Activated naive CD4-positive, alpha-beta T cell treated with anti-CD3 and anti-CD28 coated beads, Interleukin-2, amount 50 U/mL, for 24 hours (primary cell): Measurements from ENCODE around the gene GLE1.

Source experiments
- H3K27ac Mint-ChIP-seq: one replicate; pipeline ENCODE4 v1.8.0; 2021; ENCODE audit warnings: mild to moderate bottlenecking, mixed read lengths
- H3K27me3 Mint-ChIP-seq: one replicate; pipeline ENCODE4 v1.8.0; 2021; ENCODE audit warnings: mixed read lengths
- H3K36me3 Mint-ChIP-seq: one replicate; pipeline ENCODE4 v1.8.0; 2021; ENCODE audit warnings: mixed read lengths
- H3K4me1 Mint-ChIP-seq: one replicate; pipeline ENCODE4 v1.8.0; 2021; ENCODE audit warnings: mixed read lengths
- H3K4me3 Mint-ChIP-seq: one replicate; pipeline ENCODE4 v1.8.0; 2021; ENCODE audit warnings: mild to moderate bottlenecking, mixed read lengths
- H3K9me3 Mint-ChIP-seq: one replicate; pipeline ENCODE4 v1.8.0; 2021; ENCODE audit warnings: mixed read lengths

The GLE1 gene, protein sequence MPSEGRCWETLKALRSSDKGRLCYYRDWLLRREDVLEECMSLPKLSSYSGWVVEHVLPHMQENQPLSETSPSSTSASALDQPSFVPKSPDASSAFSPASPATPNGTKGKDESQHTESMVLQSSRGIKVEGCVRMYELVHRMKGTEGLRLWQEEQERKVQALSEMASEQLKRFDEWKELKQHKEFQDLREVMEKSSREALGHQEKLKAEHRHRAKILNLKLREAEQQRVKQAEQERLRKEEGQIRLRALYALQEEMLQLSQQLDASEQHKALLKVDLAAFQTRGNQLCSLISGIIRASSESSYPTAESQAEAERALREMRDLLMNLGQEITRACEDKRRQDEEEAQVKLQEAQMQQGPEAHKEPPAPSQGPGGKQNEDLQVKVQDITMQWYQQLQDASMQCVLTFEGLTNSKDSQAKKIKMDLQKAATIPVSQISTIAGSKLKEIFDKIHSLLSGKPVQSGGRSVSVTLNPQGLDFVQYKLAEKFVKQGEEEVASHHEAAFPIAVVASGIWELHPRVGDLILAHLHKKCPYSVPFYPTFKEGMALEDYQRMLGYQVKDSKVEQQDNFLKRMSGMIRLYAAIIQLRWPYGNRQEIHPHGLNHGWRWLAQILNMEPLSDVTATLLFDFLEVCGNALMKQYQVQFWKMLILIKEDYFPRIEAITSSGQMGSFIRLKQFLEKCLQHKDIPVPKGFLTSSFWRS

DNA sequence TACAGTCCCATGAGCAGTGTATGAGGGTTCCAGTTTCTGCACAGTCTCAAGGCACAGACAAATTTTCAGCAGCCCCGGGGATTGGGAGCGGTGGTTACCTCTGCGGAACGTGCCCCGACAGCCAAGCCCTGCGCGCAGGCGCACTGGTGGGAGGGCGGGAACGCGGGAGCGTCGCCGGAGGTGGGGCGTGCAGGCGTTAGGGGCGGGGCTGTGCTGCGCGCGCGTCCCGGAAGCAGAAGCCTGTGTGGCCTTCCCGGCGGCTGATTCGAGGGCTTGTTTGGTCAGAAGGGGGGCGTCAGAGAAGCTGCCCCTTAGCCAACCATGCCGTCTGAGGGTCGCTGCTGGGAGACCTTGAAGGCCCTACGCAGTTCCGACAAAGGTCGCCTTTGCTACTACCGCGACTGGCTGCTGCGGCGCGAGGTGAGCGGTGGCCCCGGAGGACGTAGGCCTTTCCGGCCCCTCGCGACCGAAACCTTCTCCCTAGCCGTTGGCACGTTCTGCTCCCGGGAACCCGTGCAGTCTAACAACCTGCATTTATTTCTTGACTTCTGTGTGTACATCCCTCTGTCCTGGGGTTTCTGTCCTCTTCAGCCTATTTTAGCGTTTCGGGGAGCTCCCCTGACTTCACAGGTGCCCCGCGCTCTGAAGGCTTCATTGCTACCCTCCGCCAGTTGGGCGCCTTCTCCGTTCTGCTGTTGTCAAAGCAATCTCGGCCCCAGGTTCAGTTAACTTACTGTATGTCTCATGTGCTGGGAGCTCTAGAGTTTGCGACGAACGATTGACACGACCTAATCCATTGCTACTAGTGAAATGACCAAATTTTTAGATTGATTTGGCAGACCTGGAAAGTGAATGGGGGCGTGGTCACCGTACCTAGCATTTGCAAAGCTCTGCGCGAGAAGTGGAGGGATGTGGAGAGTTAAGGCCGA lies at the start of gene GLE1:
Gene GLE1, plus strand, starts transcription at position 235 of the 929 bp plus-strand sequence. Its CDS starts 87 bp downstream, at position 322.
- Mint-ChIP-seq H3K36me3 (peaks cover 8% of the 10 kb centered on the region), H3K9me3 (no peaks in the 10 kb centered on the region), H3K4me1 (peaks cover 33% of the 10 kb centered on the region), H3K4me3 (peak within 1 kb of the TSS; percentile 97), H3K27me3 (no peaks in the 10 kb centered on the region), H3K27ac (peak within 1 kb of the TSS; percentile 98)

DNA sequence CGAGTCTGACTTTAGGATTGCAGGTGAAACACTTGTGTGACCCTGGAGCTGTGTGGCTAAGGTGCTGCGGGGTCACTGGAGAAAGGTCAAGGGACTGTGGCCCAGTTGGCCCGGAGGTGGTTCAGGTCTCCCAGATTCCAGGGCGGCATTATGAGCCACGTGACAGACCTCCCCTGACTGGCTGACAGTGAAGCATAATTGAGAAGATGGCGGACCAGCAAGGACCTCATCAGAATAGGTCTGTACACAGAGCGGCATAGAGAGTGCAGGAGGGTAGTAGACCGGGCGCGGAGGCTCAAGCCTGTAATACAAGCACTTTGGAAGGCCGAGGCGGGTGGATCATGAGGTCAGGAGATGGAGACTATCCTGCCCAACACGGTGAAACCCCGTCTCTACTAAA lies 49.5 kb upstream of the GLE1 start:
- Mint-ChIP-seq H3K27ac (peak overlapping the region; percentile 15), H3K36me3 (no peaks in the 10 kb centered on the region), H3K4me1 (peaks cover 12% of the 10 kb centered on the region), H3K4me3 (peak overlapping the region; percentile 49), H3K9me3 (no peaks in the 10 kb centered on the region), H3K27me3 (no peaks in the 10 kb centered on the region)

DNA sequence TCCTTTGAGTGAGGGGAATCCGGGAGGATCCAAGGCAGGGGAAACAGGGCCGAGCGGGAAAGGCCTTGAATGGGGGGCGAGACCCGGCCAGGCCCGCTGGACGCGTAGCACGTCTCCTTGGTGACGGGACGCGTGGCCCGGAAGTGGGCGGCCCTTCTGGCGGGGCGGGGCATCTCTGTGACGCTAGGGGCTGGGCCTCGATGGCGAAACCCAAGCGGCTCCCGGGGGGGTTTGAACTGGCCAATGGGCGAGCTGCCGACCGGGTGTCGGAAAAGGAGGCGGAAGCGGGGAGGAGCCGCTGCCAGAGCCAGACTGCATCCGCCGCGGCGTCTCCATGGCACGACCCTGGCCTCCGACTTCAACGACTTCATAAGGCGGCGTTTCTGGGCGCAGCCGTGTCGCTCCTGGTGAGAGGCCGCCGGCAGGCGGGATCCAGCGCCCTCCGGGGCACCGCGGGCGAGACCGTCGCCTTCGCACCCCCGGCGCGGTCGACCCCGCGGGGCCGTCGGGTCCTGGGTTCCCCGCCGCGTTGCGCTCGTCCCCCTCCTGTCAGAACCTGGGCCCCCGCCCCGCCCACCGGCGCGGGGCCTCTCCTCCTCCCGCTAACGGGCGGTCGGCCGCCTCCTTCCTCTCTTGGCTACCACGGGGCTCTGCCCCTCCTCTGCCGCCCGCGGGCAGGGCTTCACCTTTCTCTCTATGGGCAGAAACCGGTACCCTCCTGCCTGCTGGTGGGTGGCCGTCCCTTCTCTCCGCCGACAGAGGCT lies 48.5 kb upstream of the GLE1 start, which contains the start of gene ODF2:
Gene ODF2, plus strand, starts transcription at position 158 of the 764 bp plus-strand sequence. Its CDS starts 86 bp downstream, at position 244.
- Mint-ChIP-seq H3K36me3 (no peaks in the 10 kb centered on the region), H3K27ac (peak within 1 kb of the TSS; percentile 85), H3K4me3 (peak within 1 kb of the TSS; percentile 93), H3K27me3 (no peaks in the 10 kb centered on the region), H3K4me1 (peaks cover 12% of the 10 kb centered on the region), H3K9me3 (no peaks in the 10 kb centered on the region)

DNA sequence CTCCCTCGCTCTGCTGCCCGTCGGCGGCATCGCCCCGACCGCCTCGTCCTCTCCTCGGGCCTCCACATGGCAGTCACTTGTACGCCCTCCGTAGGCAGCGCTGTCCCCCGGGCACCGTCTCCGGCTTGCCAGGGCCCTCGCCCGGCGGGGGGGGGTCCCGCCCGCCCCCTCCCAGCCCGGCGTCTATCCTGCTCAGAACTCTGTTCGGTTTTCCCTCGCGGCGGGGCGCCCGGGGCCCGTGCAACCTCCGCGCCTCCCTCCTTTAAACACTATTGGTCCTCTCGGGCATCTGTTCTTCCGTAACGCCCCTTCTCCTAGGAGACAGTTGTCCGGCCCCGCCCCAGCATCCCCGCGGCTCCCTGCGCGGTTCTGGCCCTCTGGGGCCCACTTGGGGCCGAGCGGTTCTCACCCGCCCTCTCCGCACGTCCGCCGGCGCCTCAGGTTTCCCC lies 47.9 kb upstream of the GLE1 start:
- peaks cover 3% of the 10 kb centered on the region for H3K36me3 Mint-ChIP-seq
- peak overlapping the region; percentile 85 for H3K27ac Mint-ChIP-seq
- H3K4me3 Mint-ChIP-seq: peak overlapping the region; percentile 93
- H3K4me1 Mint-ChIP-seq: peaks cover 12% of the 10 kb centered on the region
- H3K9me3 Mint-ChIP-seq: no peaks in the 10 kb centered on the region
- no peaks in the 10 kb centered on the region for H3K27me3 Mint-ChIP-seq

DNA sequence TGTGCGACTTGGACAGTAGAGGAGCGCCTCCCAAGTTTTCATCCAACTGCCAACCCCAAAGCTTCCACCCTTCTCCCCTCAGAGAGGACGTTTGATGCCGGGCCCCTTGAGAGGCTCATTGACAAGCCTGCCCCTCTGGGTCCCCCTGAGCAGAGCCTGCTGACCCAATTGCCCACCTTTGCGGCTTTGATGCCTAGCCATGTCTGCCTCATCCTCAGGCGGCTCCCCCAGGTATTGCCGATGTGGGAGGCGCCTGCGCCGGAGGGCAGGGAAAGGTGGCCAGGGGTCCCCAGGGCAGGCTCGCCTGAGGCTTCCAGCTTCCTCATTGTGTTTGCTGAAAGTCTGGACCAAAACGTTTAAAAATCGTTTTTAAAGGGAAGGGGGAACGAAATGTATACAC lies 47.3 kb upstream of the GLE1 start:
- no peaks in the 10 kb centered on the region for H3K27me3 Mint-ChIP-seq
- peaks cover 3% of the 10 kb centered on the region for H3K36me3 Mint-ChIP-seq
- peak overlapping the region; percentile 93 for H3K4me3 Mint-ChIP-seq
- H3K27ac Mint-ChIP-seq: no peak overlapping the region
- H3K9me3 Mint-ChIP-seq: no peaks in the 10 kb centered on the region
- H3K4me1 Mint-ChIP-seq: peaks cover 12% of the 10 kb centered on the region

DNA sequence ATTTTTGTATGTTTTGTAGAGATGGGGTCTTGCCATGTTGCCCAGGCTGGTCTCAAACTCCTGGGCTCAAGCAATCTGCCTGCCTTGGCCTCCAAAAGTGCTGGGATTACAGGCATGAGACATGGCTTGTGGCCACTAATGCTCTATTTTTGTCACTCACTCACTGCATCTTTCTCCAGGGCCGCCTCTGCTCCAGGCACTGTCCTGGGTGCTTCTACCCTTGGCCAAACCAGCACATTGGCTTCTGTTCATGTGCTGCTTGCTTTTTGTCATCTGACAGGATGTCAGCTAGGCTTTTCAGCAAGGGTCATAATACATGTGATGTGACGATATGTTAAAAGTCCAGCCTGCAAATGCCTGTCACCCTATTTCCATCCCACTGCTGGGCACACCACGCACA lies 45.5 kb upstream of the GLE1 start:
- Mint-ChIP-seq H3K9me3 (no peaks in the 10 kb centered on the region), H3K27me3 (no peaks in the 10 kb centered on the region), H3K4me3 (no peak overlapping the region), H3K4me1 (peaks cover 12% of the 10 kb centered on the region), H3K36me3 (peaks cover 3% of the 10 kb centered on the region), H3K27ac (no peak overlapping the region)

DNA sequence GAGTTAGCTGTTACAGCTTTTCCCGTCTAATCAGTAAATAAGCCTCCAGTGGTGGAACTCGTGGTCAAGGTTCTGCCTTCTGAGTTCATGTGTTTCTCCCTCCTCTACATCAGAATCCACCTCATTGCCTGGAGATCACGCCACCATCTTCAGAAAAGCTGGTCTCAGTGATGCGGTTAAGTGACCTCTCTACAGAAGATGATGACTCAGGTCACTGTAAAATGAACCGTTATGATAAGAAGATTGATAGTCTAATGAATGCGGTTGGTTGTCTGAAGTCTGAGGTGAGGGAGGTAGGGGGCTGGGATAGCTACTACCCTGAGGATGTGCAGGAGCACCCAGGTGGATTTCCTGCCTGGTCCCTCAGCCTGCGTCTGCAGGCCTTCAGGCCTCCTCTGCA lies 35.4 kb upstream of the GLE1 start:
- Mint-ChIP-seq H3K36me3 (peaks cover 6% of the 10 kb centered on the region), H3K27ac (no peak overlapping the region), H3K4me3 (no peak overlapping the region), H3K27me3 (no peaks in the 10 kb centered on the region), H3K4me1 (peaks cover 7% of the 10 kb centered on the region), H3K9me3 (no peaks in the 10 kb centered on the region)

DNA sequence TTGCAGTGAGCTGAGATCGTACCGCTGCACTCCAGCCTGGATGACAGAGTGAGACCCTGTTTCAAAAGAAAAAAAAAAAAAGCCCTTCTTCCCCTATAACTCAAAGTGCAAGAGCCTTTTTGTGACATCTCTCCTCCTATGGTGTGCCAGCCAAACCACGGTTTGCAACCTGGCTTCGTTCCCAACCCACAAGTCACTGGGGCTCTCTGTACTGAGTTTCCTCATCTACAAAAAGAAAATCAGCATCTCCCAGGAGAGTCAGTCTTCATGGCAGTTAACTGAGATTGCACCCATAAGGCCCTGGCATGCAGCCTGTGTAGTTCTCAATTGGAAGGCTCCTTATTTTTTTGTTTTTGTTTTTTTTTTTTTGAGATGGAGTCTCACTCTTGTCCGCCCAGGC lies 34.0 kb upstream of the GLE1 start:
- H3K4me3 Mint-ChIP-seq: no peak overlapping the region
- peaks cover 9% of the 10 kb centered on the region for H3K36me3 Mint-ChIP-seq
- H3K27ac Mint-ChIP-seq: no peak overlapping the region
- peaks cover 7% of the 10 kb centered on the region for H3K4me1 Mint-ChIP-seq
- no peaks in the 10 kb centered on the region for H3K27me3 Mint-ChIP-seq
- H3K9me3 Mint-ChIP-seq: no peaks in the 10 kb centered on the region

DNA sequence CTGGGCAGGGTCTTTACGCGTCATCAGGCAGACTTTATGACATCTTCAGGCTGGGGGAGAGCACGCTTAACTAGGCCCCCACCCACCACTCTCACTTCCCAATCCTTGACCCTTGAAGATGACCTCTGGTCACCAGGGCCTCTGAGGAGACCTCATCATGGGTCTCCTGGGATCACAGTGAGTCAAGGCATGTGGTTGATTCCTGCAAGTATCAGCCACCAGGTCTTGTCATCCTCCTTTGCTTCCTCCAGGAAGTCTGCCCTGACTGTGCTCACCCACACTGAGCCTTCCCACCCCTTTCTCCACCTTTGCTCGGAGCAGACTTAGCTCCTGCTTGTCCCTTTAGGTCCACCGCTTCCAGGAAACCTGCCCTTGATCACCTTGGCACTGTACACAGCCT lies 31.4 kb upstream of the GLE1 start:
- H3K27me3 Mint-ChIP-seq: no peaks in the 10 kb centered on the region
- H3K27ac Mint-ChIP-seq: no peak overlapping the region
- H3K4me1 Mint-ChIP-seq: peaks cover 7% of the 10 kb centered on the region
- H3K4me3 Mint-ChIP-seq: no peak overlapping the region
- peaks cover 14% of the 10 kb centered on the region for H3K36me3 Mint-ChIP-seq
- H3K9me3 Mint-ChIP-seq: no peaks in the 10 kb centered on the region

DNA sequence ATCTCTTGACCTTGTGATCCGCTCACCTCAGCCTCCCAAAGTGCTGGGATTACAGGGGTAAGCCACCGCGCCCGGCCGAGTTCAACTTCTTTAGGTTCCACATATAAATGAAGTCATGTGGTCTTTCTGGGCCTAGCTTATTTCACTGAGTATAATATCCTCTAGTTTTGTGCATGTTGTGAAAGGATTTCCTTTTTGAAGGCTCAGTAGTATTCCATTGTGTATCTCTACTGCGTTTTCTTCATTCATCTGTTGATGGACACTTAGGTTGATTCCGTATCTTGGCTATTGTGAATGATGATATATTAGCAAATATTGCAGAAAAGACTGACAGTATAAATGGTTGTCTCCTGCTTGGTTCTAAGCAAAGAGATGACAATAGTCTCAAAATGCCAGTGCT lies 28.7 kb upstream of the GLE1 start:
- Mint-ChIP-seq H3K9me3 (no peaks in the 10 kb centered on the region), H3K4me3 (no peak overlapping the region), H3K36me3 (peaks cover 16% of the 10 kb centered on the region), H3K27ac (no peak overlapping the region), H3K4me1 (no peaks in the 10 kb centered on the region), H3K27me3 (no peaks in the 10 kb centered on the region)

DNA sequence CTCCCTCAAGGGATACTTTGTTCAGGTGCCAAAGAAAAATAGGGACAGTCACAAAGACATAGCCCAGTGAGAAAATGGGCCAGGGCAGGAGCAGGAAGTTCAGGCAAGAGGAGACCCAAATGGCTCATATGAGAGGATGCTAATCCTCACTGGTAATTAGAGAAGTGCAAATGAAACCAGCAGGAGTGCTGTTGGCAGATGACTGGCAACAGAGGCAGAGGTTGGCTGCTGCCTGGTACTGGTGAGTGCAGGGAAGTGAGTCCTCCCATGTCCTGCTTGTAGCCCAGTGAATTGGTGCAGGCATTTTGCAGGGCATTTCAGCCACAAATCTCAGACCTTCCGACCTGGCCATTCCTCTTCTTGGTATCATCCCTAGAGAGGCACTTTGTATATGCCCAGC lies 25.3 kb upstream of the GLE1 start:
- Mint-ChIP-seq H3K36me3 (peaks cover 20% of the 10 kb centered on the region), H3K27ac (no peak overlapping the region), H3K4me3 (no peak overlapping the region), H3K27me3 (no peaks in the 10 kb centered on the region), H3K9me3 (no peaks in the 10 kb centered on the region), H3K4me1 (no peaks in the 10 kb centered on the region)

DNA sequence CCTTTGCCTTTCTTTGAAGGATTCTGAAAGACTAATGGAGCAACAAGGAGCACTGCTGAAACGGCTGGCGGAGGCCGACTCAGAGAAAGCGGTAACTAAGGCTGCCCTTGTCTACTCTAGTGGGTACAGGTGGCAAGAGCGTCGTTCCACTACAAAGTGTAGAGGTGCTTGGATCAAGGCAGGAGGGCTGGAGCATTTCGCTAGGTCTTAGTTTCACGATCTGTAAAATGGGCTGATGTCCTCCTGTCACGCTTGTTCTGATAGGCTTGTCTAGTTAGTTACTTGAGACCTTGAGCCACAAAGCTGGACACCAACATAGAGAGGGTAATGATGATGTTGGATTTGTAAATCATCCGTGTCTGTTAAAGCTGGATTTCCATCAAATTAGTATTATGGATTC lies 23.0 kb upstream of the GLE1 start:
- H3K4me3 Mint-ChIP-seq: no peak overlapping the region
- H3K27me3 Mint-ChIP-seq: no peaks in the 10 kb centered on the region
- H3K27ac Mint-ChIP-seq: no peak overlapping the region
- no peaks in the 10 kb centered on the region for H3K9me3 Mint-ChIP-seq
- H3K4me1 Mint-ChIP-seq: no peaks in the 10 kb centered on the region
- H3K36me3 Mint-ChIP-seq: peaks cover 20% of the 10 kb centered on the region

DNA sequence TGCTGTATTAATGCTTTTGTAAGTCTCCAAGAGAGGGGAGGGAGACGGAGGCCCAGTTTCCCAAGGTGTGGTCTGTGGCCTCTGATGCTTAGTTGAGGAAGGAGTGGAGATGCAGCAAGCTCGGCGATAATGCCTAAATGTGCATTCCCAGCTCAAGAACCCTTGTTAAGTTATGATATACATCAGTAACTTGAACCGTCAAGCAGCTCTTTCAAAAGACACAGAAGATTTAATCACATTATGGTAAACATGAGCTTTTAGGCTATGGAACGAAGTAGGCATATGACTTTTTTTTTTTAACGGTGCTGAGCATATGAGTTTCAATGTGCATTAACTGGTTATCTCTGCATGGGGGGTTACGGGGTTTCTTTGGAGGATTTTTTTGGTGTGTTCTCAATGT lies 22.3 kb upstream of the GLE1 start:
- Mint-ChIP-seq H3K36me3 (peaks cover 23% of the 10 kb centered on the region), H3K4me1 (no peaks in the 10 kb centered on the region), H3K27me3 (no peaks in the 10 kb centered on the region), H3K4me3 (no peak overlapping the region), H3K27ac (no peak overlapping the region), H3K9me3 (no peaks in the 10 kb centered on the region)

DNA sequence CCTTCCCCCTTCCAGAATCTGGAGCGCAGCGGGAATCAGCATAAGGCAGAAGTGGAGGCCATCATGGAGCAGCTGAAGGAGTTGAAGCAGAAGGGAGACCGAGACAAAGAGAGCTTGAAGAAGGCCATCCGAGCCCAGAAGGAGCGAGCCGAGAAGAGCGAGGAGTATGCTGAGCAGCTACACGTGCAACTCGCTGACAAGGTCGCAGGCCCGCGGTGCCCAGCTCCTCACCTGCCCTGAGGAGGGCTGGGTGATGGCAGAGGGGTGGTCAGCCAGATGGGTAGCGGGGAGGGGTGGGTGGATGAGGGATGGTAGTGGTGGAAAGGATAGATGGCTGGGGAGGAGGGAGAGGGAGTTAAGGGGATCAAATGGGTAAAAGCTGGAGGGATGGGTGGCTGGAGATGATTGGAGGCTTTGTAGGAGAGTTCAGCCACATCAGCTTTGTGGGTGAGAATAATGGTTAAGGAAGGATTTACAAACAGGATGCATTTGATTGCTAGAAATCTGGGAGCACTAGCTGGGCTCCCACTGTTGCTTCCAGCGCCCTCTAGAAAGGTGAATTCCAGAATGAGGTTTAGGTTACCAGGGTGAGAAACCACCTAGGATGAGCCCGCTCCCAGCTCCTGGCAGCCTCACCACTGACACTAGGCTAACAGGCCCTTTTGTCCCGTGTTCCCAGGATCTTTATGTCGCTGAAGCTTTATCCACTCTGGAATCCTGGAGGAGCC lies 19.7 kb upstream of the GLE1 start:
- H3K36me3 Mint-ChIP-seq: peaks cover 22% of the 10 kb centered on the region
- no peaks in the 10 kb centered on the region for H3K4me1 Mint-ChIP-seq
- H3K4me3 Mint-ChIP-seq: no peak overlapping the region
- H3K9me3 Mint-ChIP-seq: no peaks in the 10 kb centered on the region
- no peak overlapping the region for H3K27ac Mint-ChIP-seq
- H3K27me3 Mint-ChIP-seq: no peaks in the 10 kb centered on the region
